HG03196 (cell line): Measurements from ENCODE around the gene PDE4B.

Source experiments
- ATAC-seq: cut with Tn5 transposase; IDR thresholded peaks from one replicate; pipeline ENCODE4 v1.9.1; 2021; ENCODE audit not compliant: unreplicated experiment

The PDE4B gene

DNA sequence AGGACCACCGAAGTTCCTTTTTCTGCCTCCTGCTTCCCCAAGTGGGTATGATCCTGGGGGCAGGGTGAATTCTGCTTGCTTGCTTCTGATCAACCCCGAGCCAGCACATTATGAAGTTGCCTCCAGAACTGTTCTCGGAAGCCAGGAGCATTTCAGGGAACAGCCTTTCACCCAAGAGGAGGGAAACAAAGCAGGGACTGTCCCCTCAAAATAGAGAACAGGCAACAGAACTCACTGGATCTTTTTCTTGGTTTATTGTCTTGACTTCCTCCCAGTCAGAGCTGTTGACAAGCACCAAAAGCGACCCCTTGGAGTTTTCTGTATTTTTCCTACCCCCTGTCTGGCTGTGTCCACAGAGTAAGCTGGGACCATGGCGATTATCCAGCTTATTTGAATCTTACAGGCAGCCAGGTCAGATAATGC lies 482.9 kb downstream of the PDE4B start:
- ATAC-seq, result no peak

DNA sequence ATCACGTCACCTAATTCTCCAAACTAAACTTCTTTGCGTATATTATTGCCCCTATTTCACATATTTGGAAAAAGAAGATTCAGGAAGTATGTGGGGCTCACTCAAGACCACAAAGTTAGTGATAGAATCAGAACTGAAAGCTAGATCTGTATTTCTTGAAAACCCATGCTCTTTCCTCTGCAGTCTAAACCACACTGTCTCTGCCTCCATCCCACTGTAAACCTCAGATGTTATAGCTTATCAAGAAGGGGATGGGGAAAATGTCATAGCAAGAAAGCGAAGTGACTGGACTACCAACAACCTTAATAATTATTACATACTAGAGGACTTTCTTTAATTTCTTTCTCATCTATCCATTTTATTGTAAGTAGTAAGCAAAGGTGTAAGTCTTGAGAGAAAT lies 483.5 kb downstream of the PDE4B start:
- ATAC-seq, result peak; percentile 72

DNA sequence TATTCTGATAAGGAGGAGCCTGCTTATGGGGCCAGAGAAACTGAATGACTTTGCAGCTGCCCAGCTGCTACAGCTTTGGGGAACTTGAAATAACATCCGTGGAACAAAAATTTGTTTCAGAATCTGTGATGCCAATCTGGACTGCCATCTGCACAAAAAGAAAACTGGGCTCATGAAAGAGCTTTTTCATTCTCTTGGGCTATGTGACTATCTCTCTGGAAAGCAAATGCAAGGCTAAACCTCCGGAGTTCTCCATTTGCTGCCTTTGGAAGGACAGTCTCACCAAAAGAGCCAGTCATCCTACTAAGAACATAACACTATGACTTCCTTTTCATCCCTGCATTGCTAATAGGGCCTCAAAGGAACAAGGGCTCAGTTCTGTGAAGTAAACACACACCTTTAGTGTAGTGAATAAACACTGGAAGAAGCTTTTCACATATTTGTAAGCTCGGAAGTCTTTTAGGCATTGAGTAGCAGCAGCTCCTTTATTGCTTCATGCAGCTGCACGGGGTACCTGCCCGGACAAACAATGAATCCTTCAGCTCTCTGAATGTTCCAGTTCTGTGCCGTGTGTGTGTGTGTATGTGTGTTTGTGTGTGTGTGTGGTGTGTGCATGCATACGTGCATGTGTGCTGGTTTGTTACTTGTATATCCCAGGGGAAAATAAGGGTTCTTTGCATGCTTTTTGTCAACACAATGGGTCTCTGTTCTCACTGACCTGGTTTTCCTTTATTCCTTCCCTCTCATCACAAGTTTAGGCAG lies 485.7 kb downstream of the PDE4B start:
- ATAC-seq, result no peak

DNA sequence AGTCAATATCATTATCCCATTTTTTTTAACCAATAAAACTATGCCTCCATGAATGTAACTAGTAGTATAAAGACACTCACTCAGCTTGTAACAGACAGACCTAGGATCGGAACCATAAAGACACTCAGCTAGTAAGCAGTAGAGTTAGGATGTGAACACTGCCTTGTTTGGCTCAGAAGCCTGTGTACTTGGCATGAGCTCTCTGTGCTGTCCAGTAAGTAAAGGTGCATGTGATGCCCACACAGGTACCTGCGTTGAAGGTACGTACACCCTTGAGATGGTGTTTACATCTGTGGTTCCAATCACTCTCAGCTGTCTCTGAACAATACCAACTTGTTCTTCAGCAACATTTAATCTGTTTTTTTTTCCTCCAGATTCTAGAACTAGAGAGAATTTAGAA lies 489.1 kb downstream of the PDE4B start:
- no peak for ATAC-seq

GRCh38 chr1:66282343-66282852 lies 489.7 kb downstream of the PDE4B start:
- ATAC-seq, result peak; percentile 81

- no peak for ATAC-seq
These were observed 490.4 kb downstream of the PDE4B start for GRCh38 chr1:66282891-66283621.

- ATAC-seq, result peak; percentile 52
These were observed 490.9 kb downstream of the PDE4B start for GRCh38 chr1:66283622-66284041.

- ATAC-seq, result no peak
These were observed 492.1 kb downstream of the PDE4B start for GRCh38 chr1:66284746-66285145.

DNA sequence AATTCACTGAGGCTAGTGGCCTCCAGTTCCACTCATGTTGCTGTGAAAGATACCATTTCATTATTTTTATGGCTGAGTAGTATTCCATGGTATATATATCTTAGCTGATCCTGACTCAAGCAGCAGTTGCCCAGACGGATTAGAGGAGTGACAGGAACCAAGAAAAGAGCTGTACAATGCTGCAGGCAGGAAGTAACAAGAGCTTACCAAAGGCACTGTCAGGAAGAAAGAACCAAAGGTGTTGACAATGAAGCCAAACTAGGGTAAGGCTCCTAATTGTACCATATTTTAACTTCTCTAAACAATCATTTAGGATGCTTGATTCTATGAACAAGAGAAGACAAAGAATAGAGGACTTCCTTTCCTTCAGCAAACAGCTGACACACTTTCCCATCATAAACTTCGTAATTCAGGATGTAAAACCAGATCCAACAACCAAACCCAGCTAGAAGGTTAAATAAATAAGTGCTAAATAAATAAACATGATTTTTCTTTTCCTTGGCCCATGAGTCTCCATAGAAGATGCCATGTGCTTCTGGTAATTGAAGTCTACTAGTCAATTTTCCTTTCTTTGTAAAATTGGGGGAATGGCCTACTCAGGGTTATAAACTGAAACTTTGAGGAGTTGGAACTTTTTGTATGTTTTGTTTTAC lies 493.0 kb downstream of the PDE4B start:
- ATAC-seq, result no peak

DNA sequence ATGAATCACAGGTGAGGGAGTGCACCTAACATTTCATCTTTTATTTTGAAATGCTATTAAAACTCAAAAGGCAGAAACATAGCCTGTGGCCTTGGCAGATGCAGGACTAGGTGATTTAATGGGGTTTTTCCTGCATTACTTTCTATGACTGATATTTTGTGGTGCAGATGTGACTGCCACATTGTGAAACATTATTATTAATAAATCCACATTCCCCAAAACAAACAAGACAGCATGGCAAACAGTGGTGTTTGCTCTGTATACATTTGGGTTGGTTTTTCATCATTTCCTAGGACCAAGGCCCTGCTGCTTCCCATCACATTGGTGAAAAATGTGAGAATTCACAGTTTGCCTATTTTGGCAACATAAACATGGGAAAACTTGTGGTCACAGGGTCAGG lies 493.6 kb downstream of the PDE4B start:
- ATAC-seq, result no peak

DNA sequence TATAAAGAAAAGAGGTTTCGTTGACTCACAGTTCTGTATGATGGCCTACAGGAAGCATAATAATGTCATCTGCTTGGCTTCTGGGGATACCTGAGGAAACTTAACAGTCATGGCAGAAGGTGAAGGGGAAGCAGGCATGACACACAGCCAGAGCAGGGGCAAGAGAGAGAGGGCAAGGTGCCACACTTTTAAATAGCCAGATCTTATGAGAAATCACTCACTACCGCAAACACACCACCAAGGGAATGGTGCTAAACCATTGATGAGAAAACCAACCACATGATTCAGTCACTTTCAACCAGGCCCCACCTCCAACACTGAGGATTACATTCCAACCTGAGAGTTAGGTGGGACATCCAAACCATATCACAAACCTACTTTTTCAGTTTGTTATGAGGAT lies 495.4 kb downstream of the PDE4B start:
- no peak for ATAC-seq

GRCh38 chr1:66290761-66291530 lies 498.3 kb downstream of the PDE4B start:
- no peak for ATAC-seq

DNA sequence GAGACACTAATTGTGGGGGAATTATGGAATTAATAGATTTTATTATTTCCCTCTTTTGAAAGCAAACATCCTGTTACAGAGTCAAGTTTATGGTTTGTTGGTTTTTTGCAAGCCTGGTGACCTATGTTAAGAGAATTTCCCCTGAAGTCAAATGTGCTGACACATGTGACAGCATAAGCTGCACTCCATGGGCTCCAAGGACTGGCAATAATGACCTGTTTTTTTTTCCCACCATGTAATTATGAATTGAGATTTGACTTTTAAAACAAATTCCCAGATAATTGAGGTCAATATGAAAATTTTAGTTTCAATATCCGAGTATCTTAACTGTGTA lies 498.8 kb downstream of the PDE4B start:
- ATAC-seq, result no peak

GRCh38 chr1:66292305-66292704 lies 499.6 kb downstream of the PDE4B start:
- no peak for ATAC-seq

GRCh38 chr1:66292944-66293343 lies 500.2 kb downstream of the PDE4B start:
- no peak for ATAC-seq

DNA sequence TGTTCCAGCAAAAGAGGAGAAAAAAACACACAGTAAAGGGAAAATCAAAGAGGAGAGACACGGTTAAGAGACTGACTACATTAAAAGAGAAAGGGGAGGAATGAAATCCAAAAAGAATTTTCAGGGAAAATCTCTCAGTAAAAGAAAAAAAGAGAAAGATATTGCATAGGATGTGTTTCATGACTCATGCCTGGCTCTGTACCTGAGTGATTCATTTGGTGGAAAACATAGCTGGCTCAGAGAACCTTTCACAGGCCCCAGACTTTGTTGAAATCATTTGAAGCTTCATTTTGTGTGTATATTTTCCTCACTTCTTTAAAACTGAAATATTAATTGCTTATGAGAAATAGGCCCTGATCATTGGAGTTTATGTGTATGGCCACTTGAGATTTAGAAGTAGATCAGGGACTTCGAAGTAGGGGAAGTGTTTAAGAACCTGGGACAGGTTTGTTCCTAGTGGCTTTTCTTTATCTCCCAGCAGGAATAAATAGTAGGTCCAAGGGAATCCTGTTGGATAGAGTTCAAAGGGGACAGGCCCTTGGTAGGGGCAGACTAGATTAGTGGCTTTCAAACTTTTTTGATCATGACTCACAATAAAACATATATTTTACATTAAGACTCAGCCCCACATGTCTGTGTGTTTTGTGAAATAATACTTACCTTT lies 502.1 kb downstream of the PDE4B start:
- no peak for ATAC-seq

DNA sequence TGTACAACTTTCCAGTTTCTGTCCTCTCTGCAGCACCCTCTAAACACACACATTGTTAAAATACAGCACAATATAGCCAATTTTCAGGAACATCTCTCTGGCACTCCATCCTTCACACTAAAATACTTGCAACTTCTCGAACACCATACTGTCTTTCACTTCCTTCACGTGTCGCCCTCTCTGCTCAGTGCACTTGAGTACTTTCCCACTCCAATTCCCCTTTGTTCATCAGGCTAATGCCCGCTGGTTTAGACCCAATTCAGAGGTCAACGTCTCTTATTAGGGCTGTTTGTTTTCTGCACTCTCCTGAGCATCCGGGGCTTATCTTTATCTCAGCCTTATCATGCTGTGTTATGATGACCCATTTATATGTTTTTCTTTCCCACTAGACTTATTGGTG lies 503.1 kb downstream of the PDE4B start:
- no peak for ATAC-seq

- ATAC-seq, result no peak
These were observed 503.7 kb downstream of the PDE4B start for GRCh38 chr1:66296370-66296769.

DNA sequence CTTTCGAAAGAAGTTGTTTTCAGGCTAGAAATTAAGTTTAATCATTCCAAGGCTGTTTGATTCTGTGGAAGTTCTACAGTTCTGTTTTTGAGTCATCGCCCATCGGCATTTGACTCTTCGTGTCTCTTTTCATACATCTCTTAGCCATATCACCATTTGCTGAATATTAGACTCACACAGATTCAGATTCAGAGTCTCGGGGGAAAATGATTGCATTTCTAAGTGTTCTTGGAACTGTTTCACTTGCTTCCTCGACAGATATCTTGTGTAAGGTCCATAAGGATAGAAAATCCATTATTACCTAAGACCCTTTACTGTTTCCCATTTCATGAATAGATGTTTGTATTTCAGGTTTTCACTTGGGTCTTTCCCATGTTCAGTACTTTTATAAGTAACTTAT lies 504.3 kb downstream of the PDE4B start:
- ATAC-seq, result no peak

DNA sequence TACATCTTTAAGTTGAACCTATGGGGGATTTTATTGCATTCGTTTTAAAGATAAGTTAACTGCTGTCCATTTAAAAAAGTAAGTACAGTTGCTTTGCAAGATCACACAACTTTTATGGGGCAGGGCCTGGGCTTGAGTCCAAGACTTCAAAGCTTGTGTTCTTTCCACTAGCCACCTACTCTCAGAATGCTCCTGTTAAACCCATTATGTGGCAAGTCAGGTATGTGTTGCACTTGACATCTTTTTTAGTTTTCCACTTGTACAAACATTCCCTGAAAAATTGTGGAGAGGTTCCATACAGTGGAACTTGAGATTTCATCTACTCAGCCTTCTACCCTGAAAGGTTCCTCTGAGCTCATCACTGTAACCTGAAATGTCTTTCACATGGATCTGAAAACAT lies 505.8 kb downstream of the PDE4B start:
- no peak for ATAC-seq
